Stimulated activated CD4-positive, alpha-beta T cell treated with anti-CD3 and anti-CD28 coated beads, Interleukin-4, amount 100 ng/mL, for 1 hour (primary cell): ENCODE results near the gene ANAPC5.
"Not testable (repeated sequence)": the region's sequence is repeated elsewhere in the genome, so short reads cannot be mapped to it uniquely, and the experiment has no call there.

Experiments
- DNase-seq: peaks from one replicate; pipeline ENCODE4 v3.0.0-alpha.2; 2020

The ANAPC5 gene

DNA sequence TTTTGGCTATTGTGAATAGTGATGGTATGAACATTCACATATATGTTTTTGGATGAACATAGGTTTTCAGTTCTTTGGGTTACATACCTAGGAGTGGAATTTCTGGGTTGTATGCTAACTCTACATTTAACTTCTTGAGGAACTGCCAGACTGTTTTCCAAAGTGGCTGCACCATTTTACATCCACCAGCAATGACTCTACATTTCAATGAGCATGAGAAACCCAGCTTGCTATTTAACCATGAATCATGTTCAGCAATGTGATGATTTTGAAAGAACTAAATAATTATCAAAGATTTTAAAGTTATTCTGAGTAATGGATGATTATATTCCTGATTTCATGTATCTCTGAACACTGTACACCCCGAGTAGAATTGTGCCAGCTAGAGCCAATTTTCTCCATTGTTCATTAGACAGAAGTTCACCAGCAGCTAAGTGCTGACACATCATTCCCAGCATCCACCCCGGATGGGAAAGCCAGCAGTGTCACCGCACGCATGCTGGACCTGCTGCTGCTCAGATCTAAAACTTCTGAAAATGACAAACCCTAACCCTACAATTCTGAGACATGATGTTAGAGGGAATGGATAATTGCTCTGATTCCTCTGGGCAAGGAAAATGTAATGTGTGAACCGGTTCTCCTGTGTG, 13.3 kb upstream of the ANAPC5 start:
- no peak for DNase-seq

DNA sequence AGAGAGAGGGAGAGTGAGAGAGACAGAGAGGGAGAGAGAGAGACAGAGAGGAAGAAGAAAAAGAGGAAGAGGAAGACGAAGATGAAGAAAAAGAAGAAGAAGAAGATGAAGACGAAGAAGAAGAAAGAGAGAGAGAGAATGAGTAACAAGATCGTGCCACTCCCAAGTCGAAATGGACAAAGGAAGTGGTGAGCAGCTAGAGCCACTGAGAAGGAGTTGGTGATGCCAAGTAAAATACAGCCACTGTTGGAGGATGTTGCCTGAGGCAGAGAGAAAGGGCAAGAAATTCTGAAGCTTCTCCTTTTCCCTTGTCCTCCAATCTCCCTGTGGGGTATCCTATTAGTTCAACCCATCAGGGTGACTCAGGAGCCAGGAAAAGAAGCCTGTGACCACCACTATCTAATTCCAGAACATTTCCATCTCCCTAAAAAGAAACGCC, 12.5 kb upstream of the ANAPC5 start:
- no peak for DNase-seq

GRCh38 chr12:121358073-121358472, 5.9 kb upstream of the ANAPC5 start:
- no peak for DNase-seq

DNA sequence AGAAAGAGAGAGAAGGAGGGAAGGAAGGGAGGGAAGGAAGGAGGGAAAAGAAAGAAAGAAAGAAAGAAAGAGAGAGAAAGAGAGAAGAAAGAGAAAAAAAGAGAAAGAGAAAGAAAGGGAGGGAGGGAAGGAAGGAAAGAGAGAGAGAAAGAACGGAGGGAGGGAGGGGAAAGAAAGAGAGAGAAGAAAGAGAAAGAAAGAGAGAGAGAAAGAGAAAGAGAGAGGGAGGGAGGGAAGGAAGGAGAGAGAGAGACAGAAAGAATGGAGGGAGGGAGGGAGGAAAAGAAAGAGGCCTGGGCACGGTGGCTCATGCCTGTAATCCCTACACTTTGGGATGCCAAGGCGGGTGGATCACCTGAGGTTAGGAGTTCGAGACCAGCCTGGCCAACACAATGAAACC, 5.1 kb upstream of the ANAPC5 start:
- no peak for DNase-seq

DNA sequence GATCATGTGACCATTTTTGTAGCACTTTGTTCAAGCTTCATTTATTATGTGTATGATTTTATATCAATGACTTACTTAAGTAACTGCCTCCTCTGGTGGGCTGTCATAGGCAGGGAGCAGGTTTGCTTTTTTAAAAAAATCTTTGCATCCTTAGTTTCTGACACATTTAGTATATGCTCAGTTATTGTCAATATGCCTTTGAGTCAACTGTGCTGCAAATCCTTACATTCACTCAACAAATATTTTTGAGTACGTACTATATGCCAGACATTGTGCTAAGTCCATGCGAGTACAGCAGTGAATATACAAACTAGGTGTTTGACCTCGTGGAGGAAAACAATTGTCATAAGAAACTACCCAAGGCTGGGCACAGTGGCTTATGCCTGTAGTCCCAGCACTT, 4.4 kb upstream of the ANAPC5 start:
- DNase-seq: no peak

DNA sequence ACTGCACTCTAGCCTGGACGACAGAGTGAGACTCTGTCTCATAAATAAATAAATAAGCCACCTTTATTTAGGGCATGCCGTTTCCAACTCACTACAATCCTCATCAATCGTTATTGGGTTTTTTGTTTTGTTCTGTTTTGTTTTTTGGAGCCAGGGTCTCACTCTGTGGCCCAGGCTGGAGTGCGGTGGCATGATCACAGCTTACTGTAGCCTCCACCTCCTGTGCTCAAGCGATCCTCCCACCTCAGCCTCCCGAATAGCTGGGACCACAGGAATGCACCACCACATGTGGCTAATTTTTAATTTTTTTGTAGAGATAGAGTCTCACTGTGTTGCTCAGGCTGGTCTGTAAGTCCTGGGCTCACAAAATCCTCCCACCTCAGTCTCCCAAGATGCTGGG, 3.6 kb upstream of the ANAPC5 start:
- DNase-seq: no peak

DNA sequence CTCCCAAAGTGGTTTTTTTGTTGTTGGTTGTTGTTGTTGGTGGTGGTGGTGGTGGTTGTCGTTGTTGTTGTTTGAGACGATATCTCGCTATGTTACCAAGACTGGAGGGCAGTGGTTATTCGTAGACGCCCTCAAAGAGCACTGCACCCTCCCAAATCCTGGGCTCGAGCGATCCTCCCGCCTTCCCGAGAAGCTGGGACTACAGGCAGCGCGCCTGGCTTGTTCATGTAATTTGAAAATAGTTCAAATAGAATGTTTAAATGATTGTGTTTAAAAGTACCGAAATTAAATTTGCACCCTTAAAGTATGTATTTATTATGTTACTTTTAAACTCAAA, 439 bp upstream of the ANAPC5 start:
- DNase-seq: no peak

GRCh38 chr12:121346747-121347146, 5.5 kb downstream of the ANAPC5 start:
- DNase-seq: no peak

- DNase-seq: no peak
Observed at GRCh38 chr12:121345151-121345815, 6.9 kb downstream of the ANAPC5 start.

DNA sequence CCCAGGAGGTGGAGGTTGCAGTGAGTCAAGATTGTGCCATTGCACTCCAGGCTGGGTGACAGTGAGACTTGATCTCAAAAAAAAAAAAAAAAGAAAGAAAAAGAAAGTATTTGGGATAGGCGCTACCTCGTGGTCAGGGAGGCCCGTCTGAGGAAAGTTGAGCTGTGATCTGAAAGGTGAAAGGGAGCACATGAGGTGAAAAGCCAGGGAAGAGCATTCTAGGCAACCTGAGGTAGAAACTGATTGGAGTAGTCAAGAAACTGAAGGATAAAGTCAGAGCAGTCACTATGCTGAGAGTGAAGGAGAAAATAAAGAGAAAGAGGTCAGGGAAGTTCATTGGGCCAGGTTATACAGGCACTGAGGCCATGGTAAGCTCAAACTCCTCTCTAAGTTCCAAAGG, 7.7 kb downstream of the ANAPC5 start:
- DNase-seq: no peak

DNA sequence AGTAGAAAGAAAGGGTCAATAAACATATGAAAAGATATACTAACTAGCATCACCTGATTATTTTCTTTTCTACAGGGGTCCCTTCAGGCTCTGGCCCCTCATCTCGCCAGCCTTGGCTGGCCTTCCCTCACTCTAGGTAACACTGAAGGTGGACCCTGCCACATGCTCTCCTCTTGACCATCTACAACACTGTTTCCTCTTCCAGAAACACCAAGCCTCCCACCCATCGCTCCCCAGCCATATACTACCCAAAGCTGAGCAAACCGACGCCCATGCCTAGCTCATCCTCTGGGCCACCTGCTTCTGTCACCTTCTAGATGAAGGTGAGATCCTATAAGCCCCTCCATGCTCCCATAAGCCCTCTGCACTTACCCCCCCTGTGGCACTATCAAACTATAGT, 14.8 kb downstream of the ANAPC5 start:
- no peak for DNase-seq

DNA sequence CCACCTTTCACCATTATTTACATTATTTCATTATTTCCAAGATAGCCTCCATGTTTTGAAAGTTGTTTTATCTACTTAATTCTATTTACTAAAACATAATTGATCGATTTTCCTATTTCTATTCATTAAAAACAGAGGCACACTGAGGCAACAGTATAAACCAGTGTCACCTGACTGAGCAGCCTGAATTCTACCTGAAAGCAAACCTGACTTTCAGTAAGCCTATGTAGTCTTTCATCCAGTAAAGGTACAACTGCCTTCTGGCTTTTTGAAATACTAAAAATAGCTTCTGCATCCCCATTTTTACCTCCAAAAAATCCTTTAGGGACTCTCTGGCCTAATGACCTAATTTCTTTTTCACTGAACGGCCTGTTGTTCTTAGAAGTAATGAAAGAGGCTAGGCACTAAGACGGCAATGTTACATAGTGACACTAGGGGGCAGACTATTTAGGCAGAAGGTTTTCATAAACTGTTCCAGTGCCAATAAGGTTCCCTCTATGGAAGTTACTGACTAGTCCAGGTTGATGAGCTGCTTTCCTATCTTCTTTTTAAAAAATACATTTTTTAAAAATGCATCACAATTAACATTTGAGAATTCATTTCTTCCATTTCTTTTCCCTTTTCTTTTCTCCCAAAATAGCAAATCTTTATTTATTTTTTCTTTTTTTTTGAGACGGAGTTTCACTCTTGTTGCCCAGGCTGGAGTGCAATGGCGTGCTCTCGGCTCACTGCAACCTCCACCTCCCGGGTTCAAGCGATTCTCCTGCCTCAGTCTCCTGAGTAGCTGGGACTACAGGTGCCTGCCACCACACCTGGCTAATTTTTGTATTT, 17.5 kb downstream of the ANAPC5 start:
- no peak for DNase-seq

DNA sequence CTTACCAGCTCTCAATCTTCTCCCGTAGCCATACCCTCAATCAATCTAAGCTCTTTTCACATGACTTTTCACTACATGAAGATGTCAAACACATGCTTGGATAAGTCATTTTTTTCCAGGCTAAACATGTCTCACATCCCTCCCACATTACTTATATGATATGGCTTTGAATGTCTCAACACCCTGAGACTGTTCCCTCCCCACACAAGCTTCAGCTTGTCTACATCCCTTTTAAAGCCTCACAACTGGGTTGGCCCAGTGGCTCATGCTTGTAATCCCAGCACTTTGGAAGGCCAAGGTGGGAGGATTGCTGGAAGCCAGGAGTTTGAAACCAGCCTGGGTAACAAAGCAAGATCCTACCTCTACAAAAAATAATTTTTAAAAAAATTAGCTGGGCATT, 18.5 kb downstream of the ANAPC5 start:
- DNase-seq: no peak

DNA sequence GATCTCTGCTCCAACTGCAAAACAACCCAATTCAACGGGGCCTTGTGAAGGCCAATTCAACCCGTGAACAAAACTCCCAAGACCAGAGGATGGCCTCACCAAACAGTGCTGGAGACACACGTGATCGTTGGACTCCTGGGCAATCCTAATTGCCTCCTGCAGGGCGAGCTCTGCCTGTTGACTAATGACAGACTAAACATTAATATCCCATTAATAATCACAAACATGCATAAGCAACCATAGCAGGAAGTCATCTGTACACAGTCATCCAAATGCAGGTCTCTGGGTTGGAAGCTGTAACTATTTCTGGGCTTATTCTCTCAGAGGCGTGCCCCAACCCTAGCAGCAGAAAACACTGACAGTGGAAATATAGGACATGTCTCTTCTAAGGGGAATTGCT, 21.0 kb downstream of the ANAPC5 start:
- DNase-seq: no peak

- DNase-seq: no peak
Observed at GRCh38 chr12:121330692-121331091, 21.5 kb downstream of the ANAPC5 start.

DNA sequence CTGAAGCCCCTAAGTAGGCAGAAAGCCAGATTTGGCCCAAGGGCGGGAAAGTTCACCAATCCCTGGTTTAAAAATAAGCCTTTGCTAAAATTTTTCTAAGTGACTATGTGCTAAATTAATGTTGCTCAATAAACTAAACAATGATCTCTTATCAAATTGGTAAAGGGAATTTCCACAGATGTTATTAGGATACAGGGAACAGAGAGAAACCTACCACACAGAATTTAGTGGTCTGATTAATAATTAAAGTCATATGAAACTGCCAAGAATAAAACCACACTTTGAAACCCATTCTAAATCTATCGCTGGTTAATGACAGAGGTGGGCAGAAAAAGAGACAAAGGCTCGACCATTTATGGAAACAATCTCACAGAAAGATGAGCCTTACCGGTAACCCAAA, 22.0 kb downstream of the ANAPC5 start:
- DNase-seq: no peak

- no peak for DNase-seq
Observed at GRCh38 chr12:121328620-121329019, 23.6 kb downstream of the ANAPC5 start.

DNA sequence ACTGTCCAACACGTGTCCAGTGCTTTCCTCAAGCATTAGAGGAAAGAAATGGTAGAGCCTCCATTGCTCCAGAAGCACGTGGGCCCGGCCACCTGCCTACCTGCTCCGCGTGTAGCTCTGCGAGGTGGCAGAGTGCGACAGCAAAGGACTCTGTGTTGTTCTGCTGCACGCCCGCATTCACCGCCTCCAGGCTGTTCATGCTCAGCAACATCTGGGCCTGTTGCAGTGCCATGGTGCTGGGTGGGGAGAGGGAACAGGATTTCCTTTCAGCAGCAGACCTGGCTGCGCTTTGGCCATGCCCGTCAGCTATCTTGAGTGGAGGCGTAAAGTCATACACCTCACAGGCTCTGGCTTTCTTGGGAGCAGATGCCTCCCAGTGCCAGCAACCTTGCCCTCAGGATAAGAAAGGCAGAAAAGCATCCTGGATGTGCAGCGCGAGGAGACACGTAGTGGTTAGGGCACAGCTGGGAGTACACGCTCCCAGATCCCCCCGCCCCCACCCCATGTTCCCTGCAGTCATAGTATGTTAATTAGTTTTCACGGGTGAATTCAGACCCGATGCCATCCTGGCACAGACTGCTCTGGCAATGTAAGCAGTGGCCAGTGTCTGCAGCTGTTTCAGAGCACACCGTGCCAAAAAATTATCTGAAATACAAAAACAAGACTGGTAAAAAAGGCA, 25.1 kb downstream of the ANAPC5 start:
- DNase-seq: no peak

GRCh38 chr12:121325922-121326396, 26.3 kb downstream of the ANAPC5 start:
- no peak for DNase-seq

DNA sequence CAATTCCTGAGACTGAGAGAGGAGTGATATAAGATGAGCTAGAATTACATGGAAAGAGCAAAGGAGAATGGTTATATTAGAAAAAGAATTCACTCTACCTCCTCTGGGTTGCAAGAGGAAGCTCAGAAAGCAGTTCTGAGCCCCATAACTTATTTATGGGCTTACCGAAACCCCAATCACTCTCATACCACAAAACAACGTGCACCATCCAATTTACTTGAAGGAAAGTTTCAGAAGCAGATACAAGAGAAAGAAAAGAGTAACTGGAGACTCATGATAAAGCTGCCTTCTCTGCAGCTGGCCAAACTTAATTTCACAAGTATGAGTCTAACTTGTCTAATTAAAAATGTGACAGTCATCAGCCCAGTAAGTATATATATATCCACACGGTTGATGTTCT, 28.3 kb downstream of the ANAPC5 start:
- DNase-seq: no peak

DNA sequence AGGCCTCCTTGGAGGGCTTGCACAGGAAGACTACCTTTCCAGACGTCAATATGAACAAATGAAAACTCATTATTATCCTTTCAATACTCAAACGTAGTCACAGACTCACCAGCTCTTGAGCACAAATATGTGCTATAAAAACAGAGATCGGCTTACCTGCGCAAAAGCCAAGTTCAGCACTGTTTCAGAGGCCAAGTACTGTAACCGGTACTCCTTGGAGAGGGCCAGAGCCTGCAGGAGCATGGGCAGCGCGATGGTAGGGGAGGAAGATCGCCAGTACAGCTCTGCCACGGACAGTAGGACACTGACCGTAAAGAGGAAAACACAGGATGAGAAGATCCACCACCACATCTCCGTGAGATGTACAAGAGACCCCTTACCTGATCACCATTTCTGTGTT, 34.1 kb downstream of the ANAPC5 start:
- DNase-seq: no peak

DNA sequence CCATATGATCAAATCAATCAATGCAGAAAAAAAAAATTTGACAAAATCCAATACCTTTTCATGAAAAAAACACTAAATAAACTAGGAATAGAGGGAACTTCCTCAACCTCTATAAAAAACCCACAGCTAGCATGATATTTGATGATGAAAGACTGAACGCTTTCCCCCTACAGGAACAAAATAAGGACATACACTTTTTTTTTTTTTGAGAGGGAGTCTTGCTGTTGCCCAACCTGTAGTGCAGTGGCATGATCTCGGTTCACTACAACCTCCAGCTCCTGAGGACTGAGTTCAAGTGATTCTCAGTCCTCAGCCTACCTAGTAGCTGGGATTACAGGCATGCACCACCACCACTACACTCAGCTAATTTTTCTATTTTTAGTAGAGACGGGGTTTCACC, 37.8 kb downstream of the ANAPC5 start:
- DNase-seq: no peak

GRCh38 chr12:121310231-121310630, 42.0 kb downstream of the ANAPC5 start:
- DNase-seq: not testable (repeated sequence)

DNA sequence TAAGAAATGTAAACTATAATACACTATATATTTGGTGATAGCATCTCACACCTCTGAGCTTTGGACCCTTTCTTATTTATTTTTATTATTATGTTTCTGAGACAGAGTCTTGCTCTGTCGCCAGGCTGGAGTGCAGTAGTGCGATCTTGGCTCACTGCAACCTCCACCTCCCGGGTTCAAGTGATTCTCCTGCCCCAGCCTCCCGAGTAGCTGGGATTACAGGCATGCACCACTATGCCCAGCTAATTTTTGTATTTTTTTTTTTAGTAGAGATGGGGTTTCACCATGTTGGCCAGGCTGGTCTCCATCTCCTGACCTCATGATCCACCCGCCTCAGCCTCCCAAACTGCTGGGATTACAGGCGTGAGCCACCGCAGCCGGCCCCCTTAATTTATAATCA, 44.8 kb downstream of the ANAPC5 start:
- DNase-seq: not testable (repeated sequence)
